K562 (cell line): Measurements from ENCODE around the gene RUNDC1.
A peak's percentile ranks its signal among the peaks of the same experiment; 100 is the strongest.

Experiments used
- ATF3 ChIP-seq, 2 experiments: fragments of 450-650 bp in 1 of 2; sonication (generic) in 1 of 2; formaldehyde crosslinking in 1 of 2; IDR thresholded peaks in 1 of 2; conservative IDR thresholded peaks in 1 of 2; 2 replicates each; pipeline versions ENCODE4 v1.6.1 to v1.8.1; 2016 to 2023; ENCODE audit warnings: mild to moderate bottlenecking in 2 of 2, moderate library complexity in 2 of 2, inconsistent platforms in 1 of 2, missing genetic modification reagents in 1 of 2
- FOXK1 ChIP-seq: sonication (generic); formaldehyde crosslinking; IDR thresholded peaks from 2 replicates; pipeline ENCODE4 v1.8.0; 2022; ENCODE audit warnings: missing genetic modification reagents, mild to moderate bottlenecking, borderline replicate concordance
- FOXP1 ChIP-seq: sonication (generic); formaldehyde crosslinking; IDR thresholded peaks from 2 replicates; pipeline ENCODE4 v1.8.0; 2022; ENCODE audit warnings: mild to moderate bottlenecking, missing genetic modification reagents
- KLF1 ChIP-seq: fragments of 450-650 bp; IDR thresholded peaks from 2 replicates; pipeline ENCODE4 v1.6.1; 2016; ENCODE audit warnings: missing genetic modification characterization, missing compliant biosample characterization
- NELFE ChIP-seq: IDR thresholded peaks from 2 replicates; pipeline ENCODE4 v1.6.1; 2011; ENCODE audit warnings: mild to moderate bottlenecking; ENCODE audit not compliant: insufficient read depth, insufficient read length
- PRPF4 ChIP-seq: fragments of 200-400 bp; formaldehyde crosslinking; IDR thresholded peaks from one replicate; pipeline ENCODE4 v1.6.1; 2017; ENCODE audit warnings: low read length, low read depth, mild to moderate bottlenecking; ENCODE audit not compliant: insufficient read depth, poor library complexity, severe bottlenecking
- SIX5 ChIP-seq, 2 experiments: IDR thresholded peaks; 2 replicates each; pipeline ENCODE4 v1.6.1; 2011; ENCODE audit warnings: low read length in 2 of 2, borderline replicate concordance in 1 of 2, low read depth in 1 of 2, mild to moderate bottlenecking in 1 of 2, moderate library complexity in 1 of 2; ENCODE audit not compliant: insufficient read depth in 1 of 2
- SMARCB1 ChIP-seq: IDR thresholded peaks from 2 replicates; pipeline ENCODE4 v1.6.1; 2011; ENCODE audit warnings: improper control_type of control experiment, low read depth; ENCODE audit not compliant: insufficient read length
- ZKSCAN1 ChIP-seq: fragments of 150-350 bp; IDR thresholded peaks from 2 replicates; pipeline ENCODE4 v1.6.1; 2016; ENCODE audit warnings: low read depth, low read length
- ZNF277 ChIP-seq: fragments of 250-450 bp; sonication (Bioruptor Pico); IDR thresholded peaks from 2 replicates; pipeline ENCODE4 v1.8.0; 2022; ENCODE audit warnings: inconsistent platforms, mild to moderate bottlenecking, moderate library complexity, borderline replicate concordance
- ZNF766 ChIP-seq: fragments of 200-800 bp; sonication (Bioruptor generic); conservative IDR thresholded peaks from 2 replicates; pipeline ENCODE4 v1.6.1; 2016; ENCODE audit warnings: missing genetic modification characterization, missing compliant biosample characterization
- ZNF780A ChIP-seq: fragments of 250-450 bp; sonication (Bioruptor Pico); IDR thresholded peaks from 2 replicates; pipeline ENCODE4 v1.5.0; 2021; ENCODE audit warnings: mild to moderate bottlenecking
- TF ChIP-seq, protein P1 (sequence below), 3 experiments: IDR thresholded peaks in 2 of 3; conservative IDR thresholded peaks in 1 of 3; 2 replicates each; pipeline ENCODE4 v1.5.1; 2011 to 2012; ENCODE audit warnings: low read length in 3 of 3, mild to moderate bottlenecking in 3 of 3, control low read depth in 2 of 3, improper control_type of control experiment in 1 of 3, inconsistent platforms in 1 of 3, low read depth in 1 of 3, mixed read lengths in 1 of 3, moderate library complexity in 1 of 3; ENCODE audit not compliant: insufficient read depth in 2 of 3

DNA sequence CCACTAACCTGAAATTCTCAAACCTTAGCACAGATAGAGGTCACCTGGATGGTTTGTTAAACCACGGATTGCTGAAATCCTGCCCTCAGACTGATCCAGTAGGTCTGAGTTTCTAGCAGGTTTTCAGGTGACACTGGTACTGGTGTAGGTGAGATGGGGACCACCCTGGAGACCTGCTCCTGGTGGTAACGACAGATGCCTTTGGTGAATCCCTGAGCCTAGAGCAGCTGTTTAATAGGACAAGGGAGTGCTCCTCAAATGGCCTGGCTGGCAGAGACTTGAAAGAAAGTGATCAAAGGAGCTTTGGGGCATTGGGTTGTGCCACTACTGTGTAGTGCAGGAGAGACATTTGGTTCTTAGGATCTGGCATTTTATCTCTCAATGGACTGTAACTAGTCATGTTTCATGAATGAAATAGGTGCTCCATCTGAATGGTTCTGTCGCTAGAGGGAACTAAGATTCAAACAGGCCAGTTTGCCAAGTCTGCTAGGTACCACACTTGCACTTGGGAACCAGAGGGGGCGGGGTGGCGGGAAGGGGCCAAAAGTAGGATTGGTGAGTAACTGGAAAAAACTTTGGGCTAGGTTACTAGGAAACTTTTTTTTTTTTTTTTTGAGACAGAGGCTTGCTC lies 23.3 kb downstream of the RUNDC1 start:
- no peak for TF ChIP-seq ZNF277 (CRISPR knock-in tag)
- no peak for TF ChIP-seq SIX5 (IDR thresholded peaks at IDR 0.05; ENCODE audit: borderline replicate concordance in 1 of 2, insufficient read depth in 1 of 2, low read depth in 1 of 2, low read length in 2 of 2)
- TF ChIP-seq PRPF4 = no peak
- TF ChIP-seq ZKSCAN1 = no peak
- no peak for TF ChIP-seq SMARCB1
- TF ChIP-seq FOXP1 (CRISPR knock-in tag) = no peak
- no peak for TF ChIP-seq ZNF766
- no peak for TF ChIP-seq ATF3 (IDR thresholded peaks at IDR 0.05)
- no peak for TF ChIP-seq ATF3 (CRISPR knock-in tag; conservative IDR thresholded peaks at IDR 0.05)
- TF ChIP-seq FOXK1 (CRISPR knock-in tag) = no peak
- TF ChIP-seq, protein P1, sequence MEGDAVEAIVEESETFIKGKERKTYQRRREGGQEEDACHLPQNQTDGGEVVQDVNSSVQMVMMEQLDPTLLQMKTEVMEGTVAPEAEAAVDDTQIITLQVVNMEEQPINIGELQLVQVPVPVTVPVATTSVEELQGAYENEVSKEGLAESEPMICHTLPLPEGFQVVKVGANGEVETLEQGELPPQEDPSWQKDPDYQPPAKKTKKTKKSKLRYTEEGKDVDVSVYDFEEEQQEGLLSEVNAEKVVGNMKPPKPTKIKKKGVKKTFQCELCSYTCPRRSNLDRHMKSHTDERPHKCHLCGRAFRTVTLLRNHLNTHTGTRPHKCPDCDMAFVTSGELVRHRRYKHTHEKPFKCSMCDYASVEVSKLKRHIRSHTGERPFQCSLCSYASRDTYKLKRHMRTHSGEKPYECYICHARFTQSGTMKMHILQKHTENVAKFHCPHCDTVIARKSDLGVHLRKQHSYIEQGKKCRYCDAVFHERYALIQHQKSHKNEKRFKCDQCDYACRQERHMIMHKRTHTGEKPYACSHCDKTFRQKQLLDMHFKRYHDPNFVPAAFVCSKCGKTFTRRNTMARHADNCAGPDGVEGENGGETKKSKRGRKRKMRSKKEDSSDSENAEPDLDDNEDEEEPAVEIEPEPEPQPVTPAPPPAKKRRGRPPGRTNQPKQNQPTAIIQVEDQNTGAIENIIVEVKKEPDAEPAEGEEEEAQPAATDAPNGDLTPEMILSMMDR (IDR thresholded peaks at IDR 0.05 in 2 of 3, conservative IDR thresholded peaks at IDR 0.05 in 1 of 3; ENCODE audit: insufficient read depth in 2 of 3, low read depth in 1 of 3, low read length in 3 of 3) = peak in 2 of 3 experiments; percentile 21 to 30; a peak in 3 of 6 replicates
- TF ChIP-seq ZNF780A (CRISPR knock-in tag) = no peak
- TF ChIP-seq KLF1 (tag) = no peak
- no peak for TF ChIP-seq NELFE
